GM21423 (cell line): Measurements from ENCODE around the gene ZNF185.

Source experiments
- ATAC-seq: cut with Tn5 transposase; IDR thresholded peaks from one replicate; pipeline ENCODE4 v1.9.1; 2021; ENCODE audit warnings: mild to moderate bottlenecking, moderate library complexity; ENCODE audit not compliant: unreplicated experiment

Gene ZNF185

GRCh38 chrX:152915541-152916241, 17.8 kb downstream of the ZNF185 start:
- ATAC-seq, result peak; percentile 71

DNA sequence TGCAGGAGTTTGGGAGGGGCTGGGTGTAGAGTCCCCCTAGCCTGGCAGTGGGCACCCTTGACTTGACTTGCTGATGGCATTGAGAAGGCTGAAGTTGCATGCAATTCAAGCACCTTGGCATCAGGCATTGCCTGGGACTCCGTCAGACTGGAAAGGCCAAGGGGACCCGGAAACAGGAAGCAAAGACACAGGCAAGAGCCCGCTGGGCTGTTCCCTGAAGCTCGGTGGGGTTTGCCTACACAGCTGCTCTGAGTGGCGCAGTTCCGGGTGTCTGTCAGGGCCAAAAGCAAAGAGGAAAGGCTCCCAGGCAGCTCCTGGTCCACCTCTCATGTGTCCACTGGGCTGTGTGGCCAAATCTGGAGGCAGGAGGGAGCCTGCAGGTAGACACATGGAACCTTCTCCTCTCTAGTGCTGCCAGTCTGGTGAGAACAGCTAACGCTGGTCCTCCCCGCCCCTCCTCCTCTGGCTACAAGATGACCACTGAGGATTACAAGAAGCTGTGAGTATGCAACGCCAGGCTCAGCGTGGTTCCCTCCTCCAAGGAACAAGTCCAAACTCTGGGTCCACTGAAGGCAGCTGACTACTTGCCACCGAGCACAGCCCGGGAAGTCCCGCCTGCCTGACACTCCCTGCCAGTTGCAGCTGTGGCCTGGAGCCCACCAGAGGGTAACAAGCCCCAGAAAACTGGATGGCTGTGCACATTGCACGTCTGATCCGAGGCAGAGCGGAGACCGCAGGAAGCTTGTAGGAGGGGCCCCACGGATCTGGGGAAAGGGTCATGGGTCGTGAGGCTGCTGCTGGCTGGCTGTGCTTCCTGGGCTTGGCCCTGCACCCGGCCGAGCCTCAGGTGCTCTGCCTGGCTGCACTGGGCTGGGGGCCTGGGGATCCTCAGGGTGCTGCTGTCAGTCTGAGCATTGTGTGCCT, 20.1 kb downstream of the ZNF185 start:
- no peak for ATAC-seq

DNA sequence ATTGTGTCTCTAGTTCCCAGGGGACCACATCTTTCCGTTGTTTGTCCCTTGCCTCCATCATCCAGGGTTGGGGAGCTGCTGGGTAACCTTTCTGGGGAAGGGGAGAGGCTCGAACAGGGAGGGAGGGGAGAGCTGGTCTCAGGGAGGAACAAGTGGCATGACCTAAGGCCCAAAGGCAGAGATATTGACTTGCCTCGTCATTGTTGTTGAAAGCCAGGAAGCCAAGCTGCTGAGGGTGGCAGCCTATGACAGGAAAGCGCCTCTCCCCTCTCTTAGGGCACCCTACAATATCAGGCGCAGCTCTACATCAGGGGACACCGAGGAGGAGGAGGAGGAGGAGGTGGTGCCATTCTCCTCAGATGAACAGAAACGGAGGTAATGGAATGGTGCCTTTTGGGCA, 20.8 kb downstream of the ZNF185 start:
- no peak for ATAC-seq

DNA sequence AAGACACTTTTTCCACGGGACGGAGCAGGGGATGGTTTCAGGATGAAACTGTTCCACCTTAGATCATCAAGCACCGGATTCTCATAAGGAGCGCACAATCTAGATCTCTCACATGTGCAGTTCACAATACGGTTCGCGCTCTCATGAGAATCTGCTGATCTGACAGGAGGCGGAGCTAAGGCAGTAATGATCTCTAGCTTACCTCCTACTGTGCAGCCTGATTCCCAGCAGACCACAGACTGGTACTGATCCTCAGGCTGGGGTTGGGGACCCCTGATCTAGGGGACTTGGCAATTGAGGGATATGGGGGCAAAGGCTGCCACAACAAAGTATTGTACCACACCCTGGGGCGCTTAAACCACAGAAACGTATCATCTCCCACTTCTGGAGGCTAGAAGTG, 25.7 kb downstream of the ZNF185 start:
- no peak for ATAC-seq

DNA sequence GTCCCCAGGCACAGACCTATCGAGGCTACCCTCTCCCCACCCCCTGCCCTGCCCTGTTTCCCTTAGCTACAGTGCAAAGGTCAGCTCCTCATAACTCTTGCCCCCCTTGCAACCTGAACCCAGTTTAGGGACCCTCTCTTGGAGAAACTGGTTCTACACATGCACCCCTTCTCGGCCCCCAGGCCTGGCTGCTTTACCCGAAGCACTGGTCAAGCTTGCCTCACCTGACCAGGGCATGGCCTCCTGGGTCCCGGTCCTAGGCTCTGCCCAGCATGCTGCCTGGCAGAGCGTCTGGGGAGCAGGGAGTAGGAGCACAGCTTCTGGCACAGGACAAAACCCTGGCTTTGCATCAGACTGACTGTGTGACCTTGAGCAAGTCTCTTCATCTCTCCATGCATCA, 28.0 kb downstream of the ZNF185 start:
- ATAC-seq, result no peak

GRCh38 chrX:152926279-152926678, 28.4 kb downstream of the ZNF185 start:
- ATAC-seq, result no peak

DNA sequence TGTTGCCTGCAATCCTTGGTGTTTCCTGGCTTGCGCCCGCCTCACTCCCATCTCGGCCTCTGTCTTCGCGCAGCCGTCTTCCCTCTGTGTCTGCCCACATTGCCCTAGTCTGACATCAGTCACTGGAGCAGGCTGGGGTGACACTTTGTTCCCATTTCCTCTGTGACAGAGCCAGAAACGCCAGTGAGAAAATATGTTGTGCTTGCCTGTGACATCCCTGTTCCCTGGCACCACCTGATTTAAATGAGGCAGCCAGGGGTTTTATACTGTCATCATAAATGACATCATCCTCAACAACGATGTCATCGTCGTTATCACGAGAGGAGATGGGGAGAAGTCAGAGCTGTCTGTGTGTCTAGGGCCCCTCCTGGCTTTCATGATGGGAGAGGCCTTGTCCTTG, 29.1 kb downstream of the ZNF185 start:
- no peak for ATAC-seq

GRCh38 chrX:152927858-152928760, 30.2 kb downstream of the ZNF185 start:
- no peak for ATAC-seq

DNA sequence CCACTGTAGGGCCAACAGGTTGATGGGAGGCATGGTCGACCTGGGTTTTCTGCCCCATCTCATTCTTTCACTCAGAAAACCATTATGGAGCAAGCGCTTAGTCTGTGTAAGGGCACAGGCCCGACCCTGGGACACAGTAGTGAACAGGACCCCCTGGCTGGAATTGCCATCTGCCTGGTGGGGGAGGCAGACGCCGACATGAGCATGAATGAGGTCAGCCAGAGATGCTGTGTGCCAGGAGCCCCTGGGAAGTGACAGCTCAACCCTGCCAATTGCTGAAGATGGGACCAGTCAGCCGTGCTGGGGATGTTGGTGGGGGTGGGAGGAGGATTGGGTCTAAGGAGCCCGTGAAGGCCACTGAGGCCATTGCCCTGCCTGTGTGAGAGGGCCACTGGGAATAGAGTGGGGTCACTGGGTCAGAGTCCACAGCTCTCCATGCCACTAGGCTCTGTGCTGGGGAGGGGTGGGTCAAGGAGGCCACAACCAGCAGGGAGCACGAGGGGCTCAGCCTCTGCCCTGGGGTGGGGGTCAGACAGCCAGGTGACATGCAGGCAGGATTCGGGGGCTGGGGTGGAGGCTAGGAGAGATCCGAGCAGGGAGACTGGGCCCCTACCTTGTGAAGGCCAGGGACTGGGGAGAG, 31.0 kb downstream of the ZNF185 start:
- no peak for ATAC-seq

- ATAC-seq, result no peak
Observed at GRCh38 chrX:152929898-152930297, 32.0 kb downstream of the ZNF185 start.

DNA sequence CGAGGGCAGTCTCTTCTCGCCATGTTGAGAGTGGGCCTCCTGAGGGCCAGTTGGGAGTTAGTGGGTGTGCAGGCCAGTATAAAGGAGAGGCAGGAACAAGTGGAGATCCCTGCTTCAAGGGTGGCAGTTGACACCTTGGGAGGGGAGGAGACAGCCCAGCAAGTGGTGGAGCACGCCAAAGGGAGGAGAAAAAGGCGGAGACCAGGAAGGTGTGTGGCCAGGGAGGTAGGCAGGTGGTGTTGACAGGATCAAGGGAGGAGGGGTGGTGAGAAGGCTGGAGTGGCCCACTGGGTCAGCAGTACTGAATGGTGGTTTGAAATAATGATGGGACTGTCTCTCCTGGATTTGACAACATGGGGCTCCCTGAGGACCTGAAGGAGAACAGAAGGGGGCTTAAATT, 32.6 kb downstream of the ZNF185 start:
- ATAC-seq, result no peak

GRCh38 chrX:152932144-152932543, 34.3 kb downstream of the ZNF185 start:
- no peak for ATAC-seq

DNA sequence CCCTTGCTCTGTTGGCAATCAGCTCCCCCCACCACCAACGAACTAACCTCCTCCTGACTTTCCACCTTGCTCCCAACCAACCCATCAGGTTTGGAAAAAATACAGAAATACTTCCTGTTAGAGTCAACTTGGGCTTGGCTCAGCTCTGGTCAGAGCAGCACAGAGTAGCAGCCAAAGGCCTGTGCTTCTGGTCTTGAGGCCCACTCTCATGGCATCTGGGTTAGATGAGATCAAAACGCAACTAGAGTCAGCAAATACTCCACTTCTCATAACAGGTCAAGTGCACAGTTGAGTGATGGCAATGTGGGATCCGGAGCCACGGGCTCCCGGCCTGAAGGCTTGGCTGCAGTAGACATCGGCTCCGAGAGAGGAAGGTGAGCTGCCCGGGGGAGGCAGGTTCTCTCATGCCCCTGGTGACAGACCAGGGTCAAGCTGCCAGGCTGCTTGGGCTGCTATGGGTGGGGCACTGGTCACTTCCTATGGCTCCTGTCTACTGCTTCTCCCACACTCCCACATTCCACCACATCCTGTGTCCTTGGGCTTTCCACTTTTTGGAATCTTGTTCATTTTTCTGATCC, 34.8 kb downstream of the ZNF185 start:
- no peak for ATAC-seq

DNA sequence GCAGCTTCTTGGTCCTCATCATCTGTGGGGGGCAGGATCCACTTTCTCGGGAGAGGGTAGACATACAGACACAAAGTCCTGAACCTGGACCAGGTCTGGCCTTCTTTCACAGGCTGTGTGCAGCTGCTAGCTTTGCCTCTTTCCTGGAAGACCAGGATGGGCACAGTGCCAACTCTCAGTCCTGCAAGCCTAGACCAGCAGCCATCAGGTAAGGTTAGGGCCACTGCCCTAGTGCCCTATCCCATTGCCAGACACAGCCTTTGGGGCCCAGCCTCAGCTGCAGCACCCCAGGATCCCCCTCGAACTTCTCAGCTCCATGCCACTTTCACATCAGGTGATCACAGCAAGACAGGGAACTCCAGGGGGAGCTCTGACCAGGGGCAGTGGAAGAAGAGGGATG, 38.4 kb downstream of the ZNF185 start:
- no peak for ATAC-seq

GRCh38 chrX:152937236-152937635, 39.4 kb downstream of the ZNF185 start:
- no peak for ATAC-seq

- ATAC-seq, result peak; percentile 88
Observed at GRCh38 chrX:152941328-152942076, 43.6 kb downstream of the ZNF185 start.

GRCh38 chrX:152942077-152942442, 44.2 kb downstream of the ZNF185 start:
- no peak for ATAC-seq

GRCh38 chrX:152943826-152944225, 46.0 kb downstream of the ZNF185 start:
- no peak for ATAC-seq
